Epithelial cell of prostate (primary cell): ENCODE data around the gene VRK1.

Source experiments
- DNase-seq: peaks from one replicate; pipeline ENCODE4 v3.0.0-alpha.2; 2011; ENCODE audit warnings: low read depth, low spot score
- H3K27ac ChIP-seq: fragments of 450-650 bp; 2 replicates; pipeline ENCODE4 v1.5.1; 2017; ENCODE audit warnings: mild to moderate bottlenecking

Gene VRK1

GRCh38 chr14:96909841-96910364, 112.7 kb downstream of the VRK1 start:
- DNase-seq, result no peak
- no peak overlapping the region for H3K27ac ChIP-seq

- H3K27ac ChIP-seq, result no peak overlapping the region
- DNase-seq, result no peak
These were observed 114.4 kb downstream of the VRK1 start for GRCh38 chr14:96911499-96912149.

DNA sequence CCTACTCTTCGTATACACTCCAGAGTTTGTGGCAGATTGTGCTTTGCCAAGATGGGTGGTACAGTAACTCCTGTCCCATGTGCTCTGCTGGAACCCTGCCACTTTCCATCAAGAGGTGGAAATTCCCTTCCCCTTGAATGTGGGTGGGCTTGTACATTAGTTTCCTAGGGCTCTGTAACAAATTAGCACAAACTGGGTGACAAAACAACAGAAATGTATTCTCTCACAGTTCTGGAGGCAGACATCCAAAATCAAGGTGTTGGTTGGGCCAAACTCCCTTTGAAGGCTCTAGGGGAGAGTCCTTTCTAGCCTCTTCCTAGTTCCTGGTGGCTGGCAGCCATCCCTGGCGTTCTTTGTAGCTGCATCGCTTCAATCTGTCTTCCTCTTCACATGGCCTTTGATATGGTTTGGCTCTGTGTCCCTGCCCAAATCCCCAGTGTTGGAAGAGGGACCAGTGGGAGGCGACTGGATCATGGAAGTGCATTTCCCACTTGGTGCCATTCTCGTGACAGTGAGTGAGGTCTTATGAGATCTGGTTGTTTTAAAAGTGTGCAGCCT, 117.5 kb downstream of the VRK1 start:
- DNase-seq, result no peak
- H3K27ac ChIP-seq, result no peak overlapping the region

DNA sequence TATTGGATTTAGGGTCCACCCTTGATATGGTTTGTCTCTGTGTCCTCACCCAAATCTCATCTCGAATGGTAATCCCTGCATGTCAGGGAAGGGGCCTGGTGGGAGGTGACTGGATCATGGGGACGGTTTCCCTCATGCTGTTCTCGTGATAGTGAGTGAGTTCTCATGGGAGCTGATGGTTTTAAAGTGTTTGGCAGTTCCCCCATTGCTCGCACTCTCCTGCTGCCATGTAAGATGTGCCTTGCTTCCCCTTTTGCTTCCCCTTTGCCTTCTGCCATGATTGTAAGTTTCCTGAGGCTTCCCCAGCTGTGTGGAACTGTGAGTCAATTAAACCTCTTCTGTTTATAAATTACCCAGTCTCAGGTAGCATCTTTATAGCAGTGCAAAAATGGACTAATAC, 118.3 kb downstream of the VRK1 start:
- DNase-seq, result no peak
- no peak overlapping the region for H3K27ac ChIP-seq

DNA sequence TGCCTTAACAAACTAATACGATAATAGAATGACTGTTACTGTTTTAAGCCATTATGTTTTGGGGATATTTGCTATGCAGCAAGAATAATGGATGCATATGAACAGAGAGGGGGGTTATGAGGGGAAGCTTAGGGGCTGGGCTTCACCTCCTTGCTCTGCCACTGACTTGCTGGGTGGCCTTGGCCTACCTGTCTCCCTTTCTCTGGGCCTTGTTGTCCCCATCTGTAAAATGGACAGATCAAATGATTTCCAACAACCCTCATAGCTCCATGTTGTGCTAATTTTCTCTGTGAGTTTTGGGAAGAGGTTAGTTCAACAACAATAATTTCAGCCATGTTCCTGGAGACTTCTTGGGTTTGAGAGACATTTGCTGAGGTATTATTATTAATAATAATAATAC, 119.6 kb downstream of the VRK1 start:
- no peak overlapping the region for H3K27ac ChIP-seq
- no peak for DNase-seq

- H3K27ac ChIP-seq, result no peak overlapping the region
- no peak for DNase-seq
These were observed 120.3 kb downstream of the VRK1 start for GRCh38 chr14:96917442-96917963.

- H3K27ac ChIP-seq, result no peak overlapping the region
These were observed 122.8 kb downstream of the VRK1 start for GRCh38 chr14:96920023-96920422.

GRCh38 chr14:96920820-96921219, 123.6 kb downstream of the VRK1 start:
- no peak overlapping the region for H3K27ac ChIP-seq
- DNase-seq, result no peak

More at GRCh38 chr14:96920023-96920422, 122.8 kb downstream of the VRK1 start:
- no peak for DNase-seq

DNA sequence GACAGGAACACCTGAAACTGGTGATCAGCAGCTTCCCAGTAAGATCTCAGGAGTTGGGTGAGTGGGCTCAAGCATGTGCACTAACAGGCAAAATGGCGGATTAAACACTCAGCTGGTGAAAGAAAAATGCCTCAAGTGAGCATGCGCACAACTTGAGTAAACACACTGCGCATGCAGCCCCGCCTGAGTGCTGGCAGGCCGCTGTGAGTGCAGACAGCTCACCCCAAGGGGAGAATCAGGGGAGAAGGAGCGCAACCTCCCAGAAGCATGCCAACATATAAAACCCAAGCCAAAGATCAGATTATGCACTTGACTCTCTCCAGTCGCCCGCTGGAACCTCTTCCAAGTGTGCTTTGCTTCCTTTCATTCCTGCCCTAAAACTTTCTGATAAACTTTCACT, 125.8 kb downstream of the VRK1 start:
- no peak for DNase-seq
- H3K27ac ChIP-seq, result no peak overlapping the region

DNA sequence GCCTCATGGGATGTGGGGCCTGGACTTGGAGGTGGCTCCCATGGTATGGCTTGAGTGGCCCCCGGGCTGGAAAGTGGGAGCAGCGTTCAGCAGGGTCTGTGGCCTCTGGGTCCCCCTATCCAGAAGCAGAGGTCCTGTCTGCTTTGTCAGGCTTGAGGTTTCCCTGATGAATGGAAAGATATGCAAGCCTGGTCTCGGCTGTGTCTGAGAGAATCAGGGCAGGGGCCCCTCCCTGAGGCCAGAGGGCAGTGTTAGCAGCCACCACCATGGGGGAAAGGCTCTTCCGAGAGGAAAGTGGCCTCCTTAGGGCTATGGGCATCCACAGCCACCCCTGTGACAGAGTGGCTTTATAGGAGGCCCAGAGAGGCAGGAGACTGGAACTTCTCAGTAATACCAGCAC, 128.2 kb downstream of the VRK1 start:
- no peak overlapping the region for H3K27ac ChIP-seq
- DNase-seq, result no peak

DNA sequence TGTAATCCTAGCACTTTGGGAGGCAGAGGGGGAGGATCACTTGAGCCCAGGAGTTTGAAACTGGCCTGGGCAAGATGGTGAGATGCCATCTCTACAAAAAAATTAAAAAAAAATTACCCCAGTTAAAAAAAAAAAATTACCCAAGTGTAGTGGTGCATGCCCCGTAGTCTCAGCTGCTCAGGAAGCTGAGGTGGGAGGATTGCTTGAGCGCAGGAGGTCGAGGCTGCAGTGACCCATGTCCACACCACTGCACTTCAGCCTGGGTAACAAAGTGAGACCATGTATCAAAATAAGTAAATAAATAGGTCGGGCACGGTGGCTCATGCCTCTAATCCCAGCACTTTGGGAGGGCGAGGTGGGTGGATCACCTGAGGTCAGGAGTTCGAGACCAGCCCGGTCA, 128.8 kb downstream of the VRK1 start:
- no peak for DNase-seq
- H3K27ac ChIP-seq, result no peak overlapping the region

GRCh38 chr14:96928779-96929380, 131.7 kb downstream of the VRK1 start:
- no peak for DNase-seq
- no peak overlapping the region for H3K27ac ChIP-seq

- no peak for DNase-seq
- no peak overlapping the region for H3K27ac ChIP-seq
These were observed 132.8 kb downstream of the VRK1 start for GRCh38 chr14:96929950-96930349.

DNA sequence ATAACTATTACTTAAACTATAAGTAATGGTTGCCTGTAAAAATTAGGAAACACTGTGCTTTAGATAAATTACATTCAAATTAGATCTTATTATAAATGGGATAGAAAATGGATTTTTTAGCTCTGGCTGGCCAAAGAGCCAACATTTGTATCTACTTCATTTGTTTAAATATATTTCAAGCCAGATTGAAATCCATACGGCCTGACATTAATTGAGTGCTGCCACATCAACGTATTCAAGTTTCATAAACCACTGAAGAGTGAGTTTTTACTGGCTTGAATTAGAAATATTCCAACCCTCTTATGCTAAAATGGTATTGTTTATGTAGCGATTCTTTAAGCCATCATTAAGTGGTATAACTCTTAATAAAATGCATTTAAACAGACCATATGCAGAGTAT, 133.3 kb downstream of the VRK1 start:
- no peak overlapping the region for H3K27ac ChIP-seq
- no peak for DNase-seq
